COLO668 (cell line): ENCODE results near the gene MYLK.
"Not testable (repeated sequence)": the region's sequence is repeated elsewhere in the genome, so short reads cannot be mapped to it uniquely, and the experiment has no call there.

Experiments
- DNase-seq: peaks from one replicate; lab custom pipeline; 2025; ENCODE audit not compliant: unreplicated experiment; lab: John Stamatoyannopoulos, UW

MYLK gene

DNA sequence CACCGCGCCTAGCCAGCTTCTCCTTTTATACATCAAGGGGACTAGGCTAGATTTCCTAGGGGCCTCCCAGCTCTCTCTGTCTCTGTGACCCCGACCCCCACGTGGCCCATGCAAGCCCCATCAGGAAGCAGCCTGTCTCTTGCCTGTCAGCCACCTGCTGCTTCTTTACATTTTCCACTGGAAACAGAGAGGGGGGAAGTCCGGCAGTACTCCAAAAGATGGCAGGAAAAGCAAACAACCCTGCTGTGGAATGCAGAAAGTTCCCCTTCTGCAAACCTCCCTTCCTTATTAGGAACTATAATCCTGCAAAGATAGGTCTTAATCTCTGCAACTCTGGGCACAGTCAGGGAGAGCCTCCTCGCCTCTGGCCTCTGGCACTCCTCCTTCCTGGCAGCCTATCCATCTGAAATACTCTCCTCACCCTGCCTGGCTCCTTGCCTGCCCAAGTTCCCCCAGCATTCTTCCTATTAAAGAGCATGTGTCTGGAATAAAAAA lies 251.9 kb downstream of the MYLK start:
- no peak for DNase-seq

DNA sequence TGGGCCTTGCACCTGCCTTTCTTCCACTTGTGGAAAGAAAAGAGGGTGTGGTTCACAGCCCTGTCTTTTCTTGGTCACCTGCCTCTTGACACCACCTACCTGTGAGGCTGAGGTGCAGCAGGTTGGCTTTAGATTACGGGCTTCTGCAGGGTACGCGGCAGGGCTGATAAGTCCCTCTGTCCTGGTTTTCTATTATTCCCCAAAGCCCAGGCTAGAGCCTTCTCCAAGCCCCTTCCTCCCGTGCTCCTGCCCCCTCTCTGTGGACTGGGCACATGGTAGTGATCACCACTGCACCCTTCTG lies 254.4 kb downstream of the MYLK start:
- DNase-seq, result no peak

DNA sequence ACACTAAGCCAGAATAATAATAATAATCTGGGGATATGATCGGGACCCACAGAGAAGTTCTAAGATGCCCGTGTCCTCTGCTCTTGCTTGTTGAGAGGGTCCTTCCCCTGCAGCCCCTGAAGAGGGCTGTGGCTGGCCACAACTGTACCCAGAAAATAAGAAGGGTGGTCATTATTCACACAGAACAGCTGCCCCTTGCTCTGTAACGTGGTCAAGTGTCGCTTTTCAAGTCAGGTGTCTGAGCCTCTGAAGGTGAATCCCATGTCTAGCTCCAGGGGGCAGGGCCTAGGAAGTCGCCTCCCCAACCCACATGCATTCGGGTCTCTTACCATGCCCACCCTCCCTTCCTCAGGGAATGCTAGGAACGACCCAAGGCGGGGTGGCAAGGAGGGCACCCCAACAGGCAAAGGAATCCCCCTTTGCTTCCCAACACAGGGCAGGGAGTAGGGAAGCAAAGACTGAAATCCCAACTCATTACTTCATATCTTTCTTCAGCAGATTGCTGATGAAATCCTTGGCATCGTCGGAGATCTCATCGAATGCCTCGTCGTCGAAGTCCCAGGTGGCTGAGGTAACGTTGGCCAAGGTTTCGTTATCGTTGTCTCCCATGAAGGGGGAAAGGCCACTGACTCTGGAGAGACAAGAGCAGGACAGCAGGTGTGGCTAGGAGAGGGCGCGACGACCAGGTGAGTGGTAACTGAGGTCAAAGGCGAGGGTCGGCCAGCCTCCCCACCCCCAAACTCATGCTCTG lies 255.0 kb downstream of the MYLK start:
- DNase-seq, result no peak

DNA sequence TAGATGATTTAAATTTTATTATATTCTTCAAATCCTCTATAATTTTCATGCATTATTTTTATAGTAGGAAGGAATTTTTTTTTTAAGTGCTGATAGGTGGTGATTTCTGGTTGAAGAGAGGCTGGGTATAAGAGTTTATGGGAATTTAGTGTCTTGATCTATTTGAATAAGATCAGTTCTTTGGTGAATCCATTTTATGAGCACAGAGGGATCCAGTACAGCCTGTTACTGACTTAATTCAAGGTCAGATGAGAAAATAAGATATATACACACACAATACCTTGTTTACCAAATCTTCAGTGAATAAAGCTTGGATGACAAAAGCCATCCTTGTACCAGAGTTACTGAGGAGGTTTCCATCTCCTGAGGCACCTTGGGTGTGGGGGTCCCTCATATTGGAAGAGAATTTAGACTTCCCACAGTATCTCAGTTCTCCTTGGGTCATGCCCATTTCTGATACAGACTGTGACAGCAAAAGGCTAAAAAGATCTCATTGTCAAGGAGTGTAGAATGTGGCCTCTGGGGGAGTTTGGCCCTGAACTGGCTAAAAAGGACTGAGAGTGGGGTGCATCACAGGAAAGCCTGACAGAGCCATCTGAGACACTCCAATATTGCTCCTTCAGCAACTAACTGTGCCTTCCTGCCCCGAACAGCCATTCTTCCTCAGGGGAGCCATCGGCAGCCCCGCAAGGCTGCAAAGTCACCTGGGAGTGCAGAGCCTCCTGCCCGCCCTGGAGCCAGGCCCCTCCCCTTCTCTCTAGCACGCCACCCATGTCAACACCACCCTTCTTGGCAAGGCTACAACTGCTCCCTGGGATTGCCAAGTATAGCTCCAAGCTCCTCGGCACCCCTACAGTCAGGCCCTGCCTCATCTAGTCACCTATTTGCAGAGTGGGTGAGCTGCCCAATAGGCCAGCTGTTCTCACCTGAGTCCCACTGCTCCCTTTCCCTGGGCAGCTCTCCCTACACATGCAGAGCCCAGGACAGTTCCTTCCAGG lies 256.2 kb downstream of the MYLK start:
- DNase-seq, result no peak

DNA sequence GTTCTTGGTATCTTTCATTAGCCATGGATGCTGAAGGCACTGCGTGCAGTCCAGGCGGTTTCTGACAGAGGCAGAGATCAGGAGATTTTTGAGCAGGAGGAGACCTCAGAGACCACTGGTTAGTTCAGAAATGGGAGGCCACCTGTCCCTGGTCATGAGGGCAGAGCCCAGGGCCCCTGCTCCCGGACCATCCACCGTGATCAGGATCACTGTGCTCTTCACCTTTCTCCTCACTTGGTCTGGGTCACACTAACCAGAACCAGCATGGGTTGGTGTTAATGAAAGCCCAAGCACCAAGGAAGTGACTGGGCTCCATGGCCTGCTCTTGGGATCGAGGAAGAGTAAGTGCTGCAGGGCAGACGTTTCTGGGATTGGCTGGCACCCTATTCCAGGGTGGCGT lies 257.3 kb downstream of the MYLK start:
- DNase-seq, result no peak

DNA sequence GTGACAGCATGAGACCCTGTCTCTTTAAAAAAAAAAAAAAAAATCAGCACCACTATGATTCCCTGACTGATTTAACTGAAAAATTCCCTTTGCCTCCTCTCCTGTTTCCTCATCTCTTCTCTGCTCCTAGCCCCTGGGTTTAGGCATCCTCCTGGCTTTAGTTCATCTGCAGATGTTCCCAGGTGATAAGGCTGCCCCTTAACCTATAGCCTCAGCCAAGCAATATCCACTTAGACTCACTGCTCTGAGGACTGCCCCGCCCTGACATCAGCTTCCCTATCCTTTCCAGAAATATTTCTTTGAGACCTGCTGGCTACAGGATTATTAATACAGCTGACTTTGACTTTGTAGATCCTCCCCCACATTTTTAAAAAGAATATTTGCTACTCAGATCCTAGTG lies 259.8 kb downstream of the MYLK start:
- no peak for DNase-seq

DNA sequence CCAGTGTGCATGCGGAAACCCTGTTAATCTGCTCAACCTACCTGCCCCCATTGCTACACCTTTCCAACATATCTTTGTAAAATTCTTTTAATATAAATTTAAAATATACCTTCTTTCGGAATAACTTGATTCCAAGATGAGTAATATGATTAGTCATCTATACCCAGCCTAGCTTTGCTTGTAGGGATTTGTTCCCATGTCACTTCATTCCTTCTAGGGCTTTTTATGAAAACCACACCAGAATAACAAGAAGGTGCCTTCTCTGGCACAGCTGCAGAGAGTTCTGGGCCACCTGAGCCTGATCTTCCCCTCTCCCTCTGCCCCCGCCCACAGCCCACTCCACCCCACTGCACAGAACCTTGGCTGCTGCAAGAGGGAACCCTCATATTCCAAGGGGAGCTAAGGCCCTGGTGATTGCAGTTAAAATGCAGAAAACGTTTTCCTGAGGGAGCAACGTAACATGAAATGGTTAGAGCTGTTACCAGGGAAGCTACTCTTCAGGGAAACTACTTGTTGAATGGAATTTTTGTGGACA lies 260.7 kb downstream of the MYLK start:
- no peak for DNase-seq

DNA sequence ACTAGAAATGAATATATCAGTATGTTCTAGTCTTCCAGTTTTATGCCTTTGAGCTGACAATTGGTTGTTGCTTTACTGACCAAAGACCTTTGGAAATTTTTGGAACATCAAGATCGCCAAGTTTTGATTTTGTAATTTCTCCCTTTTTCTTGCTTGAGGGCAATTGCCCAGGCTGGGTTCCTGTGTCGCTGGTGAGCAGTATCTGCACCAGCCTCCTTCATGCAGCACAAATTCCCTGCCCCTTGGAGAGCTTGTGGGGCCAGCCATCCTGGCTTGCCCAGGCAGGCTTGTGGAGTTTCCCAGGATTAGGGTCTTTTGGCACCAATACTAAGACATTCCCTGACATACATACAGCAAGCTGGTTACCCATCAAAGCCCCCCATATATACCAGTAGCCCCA lies 261.4 kb downstream of the MYLK start:
- DNase-seq, result no peak

DNA sequence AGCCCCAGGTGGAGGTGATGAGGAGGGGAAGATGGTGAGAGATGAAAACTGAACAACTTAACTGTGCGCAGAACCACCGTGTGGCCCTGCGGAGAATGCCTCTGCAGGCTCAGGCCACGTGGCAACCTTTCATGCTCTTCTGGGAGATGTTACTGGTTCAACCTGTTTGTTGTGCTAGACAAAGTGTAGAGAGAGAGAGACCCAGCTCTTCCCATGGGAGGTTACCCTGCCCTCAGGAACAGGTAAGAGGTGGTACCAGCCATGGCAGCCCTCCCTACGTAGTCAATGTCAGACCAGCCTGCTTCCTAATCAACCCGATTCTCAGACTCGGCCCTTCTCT lies 262.3 kb downstream of the MYLK start:
- no peak for DNase-seq

DNA sequence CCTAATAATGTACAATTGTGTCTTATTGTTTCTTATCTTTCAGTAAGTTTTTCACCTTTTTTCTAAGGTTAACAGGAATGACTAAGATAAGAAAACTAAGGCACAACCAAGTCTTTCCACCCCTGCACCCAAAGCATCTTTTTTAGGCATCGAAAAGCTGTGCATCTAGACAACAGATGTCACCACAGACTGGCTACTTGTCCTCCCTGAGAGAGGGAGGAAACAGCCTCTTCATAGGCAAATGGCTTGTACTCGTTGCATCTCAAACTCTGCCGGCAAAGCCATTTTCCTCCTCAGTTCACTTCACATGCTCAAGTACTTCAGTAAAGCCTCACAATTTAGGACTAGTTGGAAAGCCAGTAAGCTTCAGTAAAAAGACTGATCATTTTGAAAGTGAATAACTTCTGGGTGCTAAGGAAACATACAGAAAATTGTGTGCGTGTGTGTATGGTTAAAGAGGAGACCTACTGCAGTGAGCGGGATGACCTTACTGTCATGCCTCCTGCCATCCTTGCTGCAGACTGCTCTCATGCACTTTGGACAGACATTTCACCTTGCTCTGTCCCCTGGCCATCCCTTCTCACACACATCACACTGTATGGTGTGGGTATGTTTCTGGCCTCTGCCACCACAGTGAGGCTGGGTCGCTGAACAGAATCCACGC lies 262.8 kb downstream of the MYLK start:
- DNase-seq, result no peak

DNA sequence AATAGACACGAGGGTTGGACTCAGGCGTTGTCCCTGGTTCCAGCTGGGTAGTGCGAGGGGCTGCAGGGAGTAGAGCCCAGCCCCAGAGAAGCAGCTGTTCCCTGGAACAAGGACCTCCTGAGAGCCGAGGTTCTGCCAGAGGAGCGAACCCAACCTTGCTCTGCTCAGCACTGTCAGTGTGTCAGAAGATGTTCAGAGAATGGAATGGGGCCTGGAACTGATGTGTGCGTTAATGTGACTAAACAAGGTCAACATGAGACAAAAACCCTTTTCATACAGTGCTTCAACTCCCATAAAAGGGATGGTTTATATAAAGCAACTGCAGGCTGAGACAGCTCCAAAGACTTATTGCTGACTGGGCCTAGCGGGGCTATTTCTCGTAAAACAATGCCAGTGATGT lies 263.8 kb downstream of the MYLK start:
- DNase-seq, result no peak

DNA sequence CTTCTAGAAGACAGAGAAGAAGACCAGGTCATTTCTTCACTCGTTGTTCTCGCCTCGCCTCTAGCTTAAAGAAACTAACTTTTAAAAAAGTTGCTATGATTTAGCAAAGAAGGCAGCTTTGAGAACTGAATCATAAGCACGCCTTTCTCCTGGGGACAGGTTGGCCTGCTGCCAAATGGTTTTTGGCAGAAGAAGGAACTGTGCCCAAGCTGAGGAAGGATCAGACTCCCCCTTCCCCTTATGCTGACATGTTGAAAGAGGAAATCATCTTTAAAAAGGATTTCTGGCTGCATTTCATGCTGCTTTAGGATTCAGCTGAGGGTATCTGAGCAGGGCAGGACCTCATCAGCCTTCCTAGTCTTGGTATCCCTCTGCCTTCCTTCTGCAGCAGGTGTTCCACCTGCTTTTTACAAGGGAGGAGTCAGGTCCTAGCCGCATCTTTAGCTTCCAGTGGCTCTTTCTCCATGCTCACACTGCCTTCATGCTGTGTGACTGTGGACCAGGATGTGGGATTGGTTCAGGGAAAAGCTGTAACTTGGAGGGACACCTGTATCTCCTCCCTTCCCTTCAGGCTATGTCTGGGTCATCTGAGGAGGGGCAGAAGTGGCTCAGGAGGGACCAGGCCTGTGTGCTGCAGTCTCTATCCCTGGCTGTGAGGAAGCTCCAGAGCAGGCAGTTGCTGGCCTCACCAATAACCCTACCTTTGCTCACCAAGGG lies 265.2 kb downstream of the MYLK start:
- no peak for DNase-seq

DNA sequence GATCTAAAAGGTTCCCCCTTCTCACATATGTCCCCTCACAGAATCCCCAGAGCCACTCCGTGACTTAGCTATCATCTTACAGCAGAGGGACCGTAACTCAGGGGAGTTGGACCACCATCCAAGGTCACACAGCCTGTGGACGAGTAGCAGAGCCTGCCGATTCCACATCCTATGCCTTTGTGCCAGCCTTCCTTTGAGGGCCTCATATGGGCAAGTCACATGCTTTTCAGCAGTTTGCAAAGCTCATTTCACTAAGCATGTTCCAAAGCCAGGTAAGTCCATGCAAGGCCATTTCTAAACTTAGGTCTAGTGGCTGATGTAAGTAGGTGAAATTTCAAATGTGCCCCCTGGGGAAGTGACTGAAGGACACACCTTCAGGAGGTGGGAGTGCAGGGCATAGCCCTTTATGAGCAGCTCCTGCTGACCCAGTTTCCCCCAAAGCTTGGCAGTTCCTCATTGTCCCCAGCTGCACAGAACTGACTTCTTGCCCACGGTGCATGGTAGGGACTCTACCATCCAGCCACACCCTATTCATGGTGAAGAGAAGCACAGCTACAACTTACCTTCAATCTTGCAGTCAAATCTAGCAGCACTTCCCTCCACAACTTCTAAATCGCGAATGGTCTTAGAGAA lies 265.9 kb downstream of the MYLK start:
- DNase-seq, result no peak

DNA sequence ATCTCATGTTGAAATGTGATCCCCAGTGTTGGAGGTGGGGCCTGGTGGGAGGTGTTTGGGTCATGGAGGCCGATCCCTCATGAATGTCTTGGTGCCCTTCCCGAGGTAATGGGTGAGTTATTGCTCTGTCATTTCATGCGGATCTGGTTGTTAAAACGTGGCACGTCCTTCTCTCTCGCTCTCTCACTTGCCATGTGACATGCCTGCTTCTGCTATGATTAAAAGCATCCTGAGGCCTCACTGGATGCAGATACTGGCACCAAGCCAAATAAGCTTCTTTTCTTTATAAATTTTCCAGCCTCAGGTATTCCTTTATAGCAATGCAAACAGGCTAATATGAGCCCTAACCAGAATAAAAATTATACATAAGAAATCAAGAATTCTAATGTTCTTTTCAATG lies 267.5 kb downstream of the MYLK start:
- no peak for DNase-seq

DNA sequence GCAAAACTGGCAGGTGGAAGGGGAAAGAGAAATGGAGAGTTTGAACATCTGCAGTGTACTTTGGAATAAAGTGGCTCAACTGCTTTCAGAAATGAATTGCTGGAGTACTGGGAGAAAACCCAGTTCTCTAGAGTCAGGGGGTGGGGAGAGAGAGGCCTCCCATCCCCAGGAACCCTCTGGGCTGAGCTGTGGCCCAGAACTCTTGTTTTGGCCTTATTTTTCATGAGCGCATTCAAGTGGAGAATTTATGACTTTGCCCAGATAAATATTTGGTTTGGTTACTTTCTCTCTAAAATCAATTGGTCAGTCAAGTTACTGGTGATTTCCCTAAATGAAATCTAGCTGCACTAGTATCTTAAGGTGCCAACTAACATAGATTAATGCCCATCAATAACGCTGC lies 270.6 kb downstream of the MYLK start:
- DNase-seq, result no peak

DNA sequence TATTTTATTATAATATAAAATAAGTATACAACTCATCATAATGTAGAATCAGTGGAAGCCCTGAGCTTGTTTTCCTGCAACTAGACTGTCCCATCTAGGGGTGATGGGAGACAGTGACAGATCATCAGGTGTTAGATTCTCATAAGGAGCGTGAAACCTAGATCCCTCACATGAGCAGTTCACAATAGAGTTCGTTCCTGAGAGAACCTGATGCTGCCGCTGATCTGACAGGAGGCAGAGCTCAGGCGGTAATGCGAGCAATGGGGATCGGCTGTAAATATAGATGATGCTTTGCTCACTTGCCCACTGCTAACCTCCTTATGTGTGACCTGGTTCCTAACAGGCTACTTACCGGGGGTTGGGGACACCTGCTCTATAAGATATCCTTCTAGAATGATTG lies 272.5 kb downstream of the MYLK start:
- DNase-seq, result not testable (repeated sequence)

DNA sequence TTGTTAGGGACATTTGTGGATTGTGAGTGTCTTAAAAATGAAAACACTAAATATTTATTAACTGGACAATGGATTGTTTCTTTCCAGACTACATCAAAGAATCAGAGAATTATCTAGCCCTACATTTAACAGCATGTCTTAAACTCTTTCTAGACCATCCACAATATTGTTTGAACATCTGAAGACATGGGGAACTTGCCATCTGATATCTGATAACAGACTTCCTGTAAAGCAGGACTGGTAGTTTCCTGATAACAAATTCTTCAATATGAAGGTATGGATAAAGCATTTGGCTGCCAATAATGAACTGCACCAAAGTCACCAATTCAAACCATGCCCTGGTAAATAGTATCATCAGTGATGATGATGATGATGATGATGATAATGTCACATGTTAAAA lies 273.1 kb downstream of the MYLK start:
- DNase-seq, result no peak

DNA sequence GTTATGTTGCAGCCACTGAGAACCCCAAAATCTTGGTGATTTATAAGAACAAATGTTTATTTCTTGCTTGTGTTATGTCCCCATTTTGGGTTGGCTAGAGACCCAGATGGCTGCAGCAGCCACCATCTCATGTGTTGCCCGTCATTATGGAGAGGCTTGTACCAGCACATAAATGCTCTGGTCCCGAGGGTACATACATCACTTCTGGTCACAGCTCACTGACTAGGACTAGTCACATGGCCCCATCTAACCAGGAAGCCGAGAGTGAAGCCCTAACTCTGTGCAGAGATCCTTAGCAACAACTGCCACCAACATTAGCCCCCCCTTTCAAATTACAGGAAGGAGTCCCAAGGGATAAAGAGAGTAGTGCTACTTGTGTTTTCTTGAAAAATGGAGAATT lies 273.8 kb downstream of the MYLK start:
- DNase-seq, result no peak

DNA sequence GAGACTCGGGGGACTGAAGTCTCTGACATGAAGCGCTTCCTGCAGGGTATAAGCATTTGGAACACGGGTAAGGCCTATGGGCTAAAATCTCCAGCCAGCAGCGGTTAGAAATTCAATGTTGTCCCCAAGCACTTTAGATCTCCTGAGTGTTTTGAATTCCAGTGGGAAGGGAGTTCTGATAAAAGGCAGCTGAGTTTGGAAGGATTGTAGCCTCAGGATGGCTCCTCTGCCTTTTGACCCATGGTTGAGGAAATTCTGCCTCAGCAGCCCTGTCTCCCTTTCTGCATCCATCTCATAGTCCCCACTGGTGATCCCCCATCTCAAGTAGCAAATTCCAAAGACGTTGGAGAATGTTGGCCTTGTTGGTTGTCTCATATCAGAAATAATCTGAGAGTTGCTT lies 275.1 kb downstream of the MYLK start:
- DNase-seq, result no peak

DNA sequence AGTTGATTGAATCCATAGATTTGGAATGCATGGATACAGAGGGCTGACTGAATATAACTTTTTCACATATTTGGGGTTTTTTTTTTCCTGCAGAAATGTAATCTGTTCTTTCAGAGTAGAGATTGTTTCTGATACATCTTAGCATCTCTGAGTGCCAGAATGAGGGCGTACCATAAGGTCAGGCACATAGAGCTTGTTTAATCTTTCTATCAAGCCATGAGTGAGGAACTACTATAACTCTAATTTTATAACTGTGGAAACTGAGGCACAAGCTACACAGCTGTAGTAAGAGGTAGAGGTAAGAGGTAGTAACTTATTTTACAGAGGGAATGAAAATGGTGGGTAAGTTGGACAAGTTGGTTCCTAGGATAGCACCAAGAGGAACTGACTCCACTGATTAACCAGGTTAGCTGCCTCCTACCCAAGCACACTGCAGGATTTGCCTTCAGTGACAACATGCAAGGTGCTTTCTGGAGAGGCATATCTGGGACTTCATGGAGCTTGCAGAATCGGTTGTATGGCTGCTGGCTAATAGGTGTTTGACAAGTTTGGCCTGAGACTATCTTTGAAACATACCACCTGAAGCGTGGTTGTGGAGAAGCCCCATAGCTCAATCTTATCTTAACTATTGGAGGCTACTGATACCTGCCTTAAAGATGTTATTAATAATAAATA lies 275.7 kb downstream of the MYLK start:
- no peak for DNase-seq
